Effector memory CD8-positive, alpha-beta T cell (primary cell): ENCODE results near the gene POU6F1.
A peak's percentile ranks its signal among the peaks of the same experiment; 100 is the strongest.

ENCODE experiments used
- ATAC-seq: fragments of 150-1000 bp; cut with Tn5 transposase; replicated peaks from 2 replicates; pipeline ENCODE4 v1.10.0; 2021; ENCODE audit warnings: mild to moderate bottlenecking, moderate library complexity
- DNase-seq, 3 experiments: peaks; one replicate each; pipeline ENCODE4 v3.0.0; 2021
- H3K27ac Mint-ChIP-seq, 2 donors: one replicate each; pipeline ENCODE4 v1.8.0; 2022; ENCODE audit warnings: mild to moderate bottlenecking in 2 of 2, mixed read lengths in 2 of 2, moderate library complexity in 2 of 2
- H3K27me3 Mint-ChIP-seq, 2 donors: one replicate each; pipeline ENCODE4 v1.8.0; 2022; ENCODE audit warnings: mixed read lengths in 2 of 2
- H3K36me3 Mint-ChIP-seq: one replicate; pipeline ENCODE4 v1.8.0; 2022; ENCODE audit warnings: mild to moderate bottlenecking, moderate library complexity, mixed read lengths; ENCODE audit not compliant: insufficient read depth
- H3K4me1 Mint-ChIP-seq, 2 donors: one replicate each; pipeline ENCODE4 v1.8.0; 2022; ENCODE audit warnings: low read depth in 2 of 2, mixed read lengths in 2 of 2
- H3K4me3 Mint-ChIP-seq, 2 donors: one replicate each; pipeline ENCODE4 v1.8.0; 2022; ENCODE audit warnings: mild to moderate bottlenecking in 2 of 2, mixed read lengths in 2 of 2, moderate library complexity in 2 of 2
- H3K9me3 Mint-ChIP-seq, 2 donors: one replicate each; pipeline ENCODE4 v1.8.0; 2022; ENCODE audit warnings: mixed read lengths in 2 of 2

POU6F1 gene

DNA sequence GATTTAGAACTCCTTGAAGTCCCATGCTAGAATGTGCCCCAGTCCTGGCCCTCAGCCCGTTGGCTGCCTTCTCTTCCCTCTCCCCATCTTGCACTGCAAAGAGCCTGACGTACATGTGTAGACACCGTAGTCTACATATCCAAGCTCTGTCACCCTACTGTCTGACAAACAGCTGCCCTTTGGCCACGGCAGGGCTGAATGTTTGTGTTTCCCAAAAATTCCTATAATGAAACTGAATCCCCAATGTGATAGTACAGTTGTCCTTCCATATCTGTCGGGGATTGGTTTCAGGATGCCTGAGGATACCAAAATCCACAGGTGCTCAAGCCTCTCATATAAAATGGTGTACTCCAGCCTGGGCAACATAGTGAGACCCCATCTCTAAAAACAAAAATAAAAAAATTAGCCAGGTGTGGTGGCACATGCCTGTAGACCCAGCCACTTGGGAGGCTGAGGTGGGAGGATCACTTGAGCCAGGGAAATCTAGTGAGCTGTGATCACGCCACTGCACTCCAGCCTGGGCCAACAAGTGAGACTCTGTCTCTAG is 32.6 kb downstream of the POU6F1 start:
- no peaks in the 10 kb centered on the region for H3K27me3 Mint-ChIP-seq
- no peaks in the 10 kb centered on the region for H3K9me3 Mint-ChIP-seq
- H3K36me3 Mint-ChIP-seq = peaks cover 4% of the 10 kb centered on the region
- no peak overlapping the region for H3K4me3 Mint-ChIP-seq
- ATAC-seq (no peak), DNase-seq (no peak)
- no peak overlapping the region for H3K27ac Mint-ChIP-seq
- H3K4me1 Mint-ChIP-seq = no peaks in the 10 kb centered on the region

DNA sequence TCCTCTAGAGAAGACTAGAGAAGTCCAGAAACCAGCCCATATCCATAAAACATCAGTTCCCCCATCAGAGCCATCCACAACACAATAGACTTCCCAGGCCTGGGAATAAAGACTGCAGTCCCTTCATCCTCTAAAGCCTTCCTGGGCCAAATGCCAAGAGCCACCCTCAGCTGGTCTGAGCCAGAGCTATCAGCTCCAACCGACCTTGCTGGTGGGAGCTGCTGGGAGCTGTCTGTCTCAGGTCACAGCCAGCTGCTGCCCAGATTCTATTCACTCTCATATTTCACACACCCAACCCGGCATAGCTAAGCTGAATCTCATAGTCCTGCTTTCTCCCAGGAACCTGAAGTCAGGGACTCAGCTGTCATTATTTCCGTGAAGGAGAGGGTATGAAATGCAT is 34.0 kb downstream of the POU6F1 start:
- H3K4me1 Mint-ChIP-seq = no peaks in the 10 kb centered on the region
- no peaks in the 10 kb centered on the region for H3K36me3 Mint-ChIP-seq
- H3K9me3 Mint-ChIP-seq = no peaks in the 10 kb centered on the region
- no peak for DNase-seq
- no peaks in the 10 kb centered on the region for H3K27me3 Mint-ChIP-seq
- ATAC-seq = no peak
- no peak overlapping the region for H3K4me3 Mint-ChIP-seq
- no peak overlapping the region for H3K27ac Mint-ChIP-seq

DNA sequence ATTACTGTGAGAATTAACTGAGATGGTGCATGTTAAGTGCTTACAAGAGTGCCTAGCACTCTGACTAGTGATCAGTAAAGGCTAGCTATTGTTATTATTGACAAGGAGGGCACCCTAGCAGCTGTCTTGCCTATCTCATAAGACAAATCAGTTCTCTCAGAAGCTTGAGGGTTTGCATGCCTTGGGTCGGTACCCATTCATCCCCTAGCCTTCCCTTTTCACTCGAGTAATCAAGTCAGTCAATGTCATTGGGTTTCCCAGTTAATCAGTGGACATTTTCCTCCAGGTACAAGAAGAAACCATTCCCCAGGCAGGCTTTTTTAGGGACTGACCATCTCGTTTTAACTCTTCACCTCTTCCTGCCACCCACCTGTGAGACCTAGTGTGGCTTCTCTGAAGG is 34.5 kb downstream of the POU6F1 start:
- H3K36me3 Mint-ChIP-seq = no peaks in the 10 kb centered on the region
- H3K4me3 Mint-ChIP-seq = no peak overlapping the region
- no peaks in the 10 kb centered on the region for H3K4me1 Mint-ChIP-seq
- no peaks in the 10 kb centered on the region for H3K9me3 Mint-ChIP-seq
- no peak for ATAC-seq
- peaks cover 0 to under 1% of the 10 kb centered on the region in 2 donors for H3K27me3 Mint-ChIP-seq
- DNase-seq = no peak
- no peak overlapping the region for H3K27ac Mint-ChIP-seq

DNA sequence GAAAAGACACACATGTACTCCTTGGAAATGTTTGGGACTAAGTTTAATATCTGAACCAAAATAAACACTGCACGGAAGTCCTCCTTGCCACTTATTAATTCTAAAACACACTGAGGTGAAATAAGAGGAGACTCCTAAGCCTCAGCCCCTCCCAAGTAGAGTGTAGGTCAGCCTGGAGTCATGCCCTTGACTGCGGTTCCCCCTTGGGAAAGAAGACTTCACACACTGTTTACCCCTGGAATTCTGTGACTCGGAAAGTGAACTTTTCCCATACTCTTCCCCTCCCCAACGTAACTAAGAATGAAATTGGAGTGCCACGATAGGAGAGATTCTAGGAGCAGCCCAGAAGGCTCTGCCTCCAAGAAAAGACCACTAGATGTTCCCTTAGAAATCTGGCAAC is 36.3 kb downstream of the POU6F1 start:
- H3K36me3 Mint-ChIP-seq = no peaks in the 10 kb centered on the region
- DNase-seq = no peak
- H3K4me1 Mint-ChIP-seq = no peaks in the 10 kb centered on the region
- peaks cover 0 to 5% of the 10 kb centered on the region in 2 donors for H3K27me3 Mint-ChIP-seq
- no peaks in the 10 kb centered on the region for H3K9me3 Mint-ChIP-seq
- no peak overlapping the region for H3K27ac Mint-ChIP-seq
- H3K4me3 Mint-ChIP-seq = no peak overlapping the region
- no peak for ATAC-seq

DNA sequence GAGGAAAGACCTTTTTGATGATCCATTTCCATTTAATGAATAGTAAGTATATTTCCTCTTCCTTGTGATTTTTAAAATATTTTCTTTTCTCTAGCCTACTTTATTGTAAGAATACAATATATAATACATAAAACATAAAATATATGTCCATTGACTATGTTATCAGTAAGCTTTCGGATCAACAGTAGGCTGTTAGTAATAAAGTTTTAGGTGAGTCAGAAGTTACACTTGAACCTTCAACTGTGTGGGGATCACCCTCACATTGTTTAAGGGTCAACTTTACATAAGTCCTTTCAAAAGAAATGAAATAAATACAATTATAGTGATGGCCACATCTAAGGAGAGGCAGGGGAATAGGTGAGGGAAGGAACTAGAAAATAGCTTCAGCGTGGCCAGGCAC is 40.0 kb downstream of the POU6F1 start:
- Mint-ChIP-seq H3K4me3 (no peak overlapping the region), H3K27ac (no peak overlapping the region), H3K4me1 (peaks cover 3% of the 10 kb centered on the region in 2 donors), H3K27me3 (peaks cover 0 to 5% of the 10 kb centered on the region in 2 donors), H3K36me3 (no peaks in the 10 kb centered on the region), H3K9me3 (no peaks in the 10 kb centered on the region)
- DNase-seq (no peak), ATAC-seq (no peak)

DNA sequence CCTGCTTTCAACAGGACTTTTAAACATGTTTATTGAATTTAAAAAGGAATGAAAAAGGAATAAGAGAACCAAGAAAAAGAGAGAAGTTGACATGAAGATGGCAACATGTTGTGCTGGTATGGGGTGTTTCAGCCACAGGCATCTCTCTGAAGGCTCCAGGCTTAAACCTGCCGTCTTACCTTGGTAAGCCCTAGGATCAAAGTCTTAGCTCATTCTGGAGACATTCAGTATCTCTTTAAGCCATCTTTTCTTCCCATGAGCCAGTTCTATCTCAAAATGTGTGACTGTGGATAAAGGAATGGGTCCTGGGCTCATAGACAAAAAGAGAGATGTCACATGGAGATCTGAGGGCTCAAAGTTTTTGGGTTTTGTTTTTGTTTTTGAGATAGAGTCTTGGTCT is 43.4 kb downstream of the POU6F1 start:
- Mint-ChIP-seq H3K27ac (no peak overlapping the region), H3K4me1 (peaks cover 9 to 12% of the 10 kb centered on the region in 2 donors), H3K27me3 (peaks cover 0 to 5% of the 10 kb centered on the region in 2 donors), H3K4me3 (peak overlapping the region in 1 of 2 donors; percentile 13), H3K9me3 (no peaks in the 10 kb centered on the region), H3K36me3 (no peaks in the 10 kb centered on the region)
- DNase-seq = no peak
- no peak for ATAC-seq

DNA sequence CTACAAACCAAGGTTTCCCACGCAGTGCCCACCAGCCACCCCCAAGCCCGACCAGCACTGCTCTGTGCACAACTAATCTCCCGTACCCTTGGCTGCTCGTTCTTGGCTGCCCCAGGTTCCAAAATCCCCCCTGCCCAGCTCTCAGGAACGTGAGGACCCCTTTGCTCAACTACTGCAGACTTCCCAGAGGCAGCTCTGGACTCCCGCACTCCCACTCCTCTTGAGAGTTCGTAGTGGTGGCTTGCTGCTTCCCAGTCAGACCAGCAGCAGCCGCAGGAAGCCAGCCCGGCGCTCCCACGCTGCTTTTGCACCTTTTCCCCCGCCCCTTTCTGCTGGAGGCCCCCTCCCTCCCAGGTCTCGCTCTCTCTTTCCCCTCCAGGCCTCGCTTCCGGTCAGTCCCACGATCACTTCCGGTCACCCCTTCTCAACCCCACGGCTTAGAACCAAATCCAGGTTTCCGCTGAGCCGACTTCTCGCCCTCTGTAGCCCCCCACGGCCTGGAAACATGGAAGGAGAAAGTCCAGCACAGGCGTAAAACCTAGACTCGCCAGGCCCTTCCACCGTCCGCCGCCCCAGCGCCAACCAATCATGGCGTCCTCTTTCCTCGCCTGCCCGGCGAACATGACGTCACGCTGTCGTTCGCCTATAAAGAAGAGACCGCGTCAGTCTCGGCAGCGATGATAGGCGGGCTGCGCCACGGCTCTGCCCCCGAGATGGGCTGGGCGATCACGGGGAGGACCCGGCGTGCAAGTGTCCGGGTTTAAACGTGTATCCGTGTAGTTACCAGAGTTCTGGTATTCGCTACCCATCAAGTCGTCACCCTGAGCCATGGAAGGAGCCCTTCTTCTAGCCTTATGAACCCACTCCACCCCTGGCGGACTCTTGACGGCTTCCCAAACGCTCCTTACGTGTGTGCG is 45.1 kb downstream of the POU6F1 start, which contains the start of gene TFCP2:
TFCP2 (minus strand) TSS at position 621 of the 917 bp plus-strand sequence. CDS start 713 bp downstream, outside the sequence.
- no peak within 1 kb of the TSS for H3K27ac Mint-ChIP-seq

DNA sequence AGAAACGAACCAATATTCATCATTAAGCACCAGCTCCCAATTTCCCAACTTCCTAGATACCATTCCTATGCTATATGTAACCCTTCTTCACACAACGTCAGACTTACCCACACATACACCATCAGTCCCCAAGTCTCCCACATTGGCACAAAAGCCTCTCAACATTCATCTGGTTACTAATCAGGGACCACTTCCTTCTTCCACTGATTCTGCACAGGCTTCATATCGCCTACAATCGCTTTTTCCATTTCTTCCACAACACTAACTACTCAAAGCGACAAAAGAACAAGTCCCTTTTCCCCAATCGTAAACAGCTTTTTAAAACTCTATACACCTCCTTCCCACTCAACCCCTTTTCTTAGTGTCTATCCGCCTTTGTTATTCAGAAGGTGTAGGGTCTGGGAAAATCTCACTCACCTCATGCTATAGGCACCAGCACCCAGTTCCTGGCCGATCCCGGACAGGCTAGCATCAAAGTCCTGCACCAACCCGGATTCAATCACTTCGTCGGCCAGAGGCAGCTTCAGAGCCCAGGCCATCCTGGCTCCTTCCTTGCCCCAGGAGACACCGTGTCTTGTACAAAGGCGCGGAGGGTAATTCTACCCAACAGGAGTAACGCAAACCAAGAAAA is 45.9 kb downstream of the POU6F1 start:
- H3K27ac Mint-ChIP-seq = no peak overlapping the region
- no peak overlapping the region for H3K4me3 Mint-ChIP-seq
- H3K36me3 Mint-ChIP-seq = no peaks in the 10 kb centered on the region
- H3K4me1 Mint-ChIP-seq = peaks cover 18 to 19% of the 10 kb centered on the region in 2 donors
- ATAC-seq (no peak), DNase-seq (no peak)
- H3K27me3 Mint-ChIP-seq = no peaks in the 10 kb centered on the region
- no peaks in the 10 kb centered on the region for H3K9me3 Mint-ChIP-seq

More for the DNA sequence above, 45.1 kb downstream of the POU6F1 start, which contains the start of gene TFCP2:
- DNase-seq (peak; percentile 91 to 93 (median 91)), ATAC-seq (peak; percentile 97)
- H3K36me3 Mint-ChIP-seq = no peaks in the 10 kb centered on the region
- peaks cover 13 to 14% of the 10 kb centered on the region in 2 donors for H3K4me1 Mint-ChIP-seq
- no peaks in the 10 kb centered on the region for H3K27me3 Mint-ChIP-seq
- no peak within 1 kb of the TSS for H3K4me3 Mint-ChIP-seq
- no peaks in the 10 kb centered on the region for H3K9me3 Mint-ChIP-seq

DNA sequence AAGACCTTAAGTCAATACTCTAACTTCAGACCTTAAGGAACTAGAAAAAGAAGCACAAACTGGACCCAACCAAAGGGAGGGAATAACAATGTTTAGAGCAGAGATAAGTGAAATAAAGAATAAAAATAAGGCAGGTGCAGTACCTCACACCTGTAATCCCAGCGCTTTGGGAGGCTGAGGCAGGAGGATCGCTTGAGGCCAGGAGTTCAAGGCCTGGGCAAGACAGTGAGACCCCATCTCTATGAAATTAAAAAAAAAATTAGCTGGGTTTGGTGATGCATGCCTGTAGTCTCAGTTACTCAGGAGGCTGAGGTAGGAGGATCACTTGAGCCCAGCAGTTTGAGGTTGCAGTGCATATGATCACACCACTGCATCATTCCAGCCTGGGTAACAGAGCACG is 54.1 kb downstream of the POU6F1 start:
- no peaks in the 10 kb centered on the region for H3K9me3 Mint-ChIP-seq
- no peak for ATAC-seq
- H3K4me1 Mint-ChIP-seq = peaks cover 23 to 47% of the 10 kb centered on the region in 2 donors
- no peak for DNase-seq
- no peak overlapping the region for H3K4me3 Mint-ChIP-seq
- peak overlapping the region; percentile 28 to 74 for H3K27ac Mint-ChIP-seq
- H3K36me3 Mint-ChIP-seq = peaks cover 11% of the 10 kb centered on the region
- H3K27me3 Mint-ChIP-seq = no peaks in the 10 kb centered on the region

DNA sequence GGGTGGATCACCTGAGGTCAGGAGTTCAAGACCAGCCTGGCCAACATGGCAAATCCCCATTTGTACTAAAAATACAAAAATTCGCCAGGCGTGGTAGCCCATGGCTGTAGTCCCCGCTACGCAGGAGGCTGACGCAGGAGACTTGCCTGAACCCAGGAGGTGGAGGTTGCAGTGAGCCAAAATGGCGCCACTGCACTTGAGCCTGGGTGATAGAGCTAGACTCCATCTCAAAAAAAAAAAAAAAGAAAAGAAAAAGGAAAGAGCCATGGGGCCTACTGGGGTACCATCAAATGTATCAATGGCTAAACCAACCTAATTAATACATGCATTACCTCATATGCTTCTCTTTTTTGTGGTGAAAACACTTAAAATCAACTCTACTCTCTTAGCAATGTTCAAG is 55.6 kb downstream of the POU6F1 start:
- ATAC-seq (no peak), DNase-seq (no peak)
- Mint-ChIP-seq H3K9me3 (no peaks in the 10 kb centered on the region), H3K4me1 (peaks cover 20 to 49% of the 10 kb centered on the region in 2 donors), H3K27me3 (no peaks in the 10 kb centered on the region), H3K27ac (no peak overlapping the region), H3K4me3 (no peak overlapping the region), H3K36me3 (peaks cover 11% of the 10 kb centered on the region)

DNA sequence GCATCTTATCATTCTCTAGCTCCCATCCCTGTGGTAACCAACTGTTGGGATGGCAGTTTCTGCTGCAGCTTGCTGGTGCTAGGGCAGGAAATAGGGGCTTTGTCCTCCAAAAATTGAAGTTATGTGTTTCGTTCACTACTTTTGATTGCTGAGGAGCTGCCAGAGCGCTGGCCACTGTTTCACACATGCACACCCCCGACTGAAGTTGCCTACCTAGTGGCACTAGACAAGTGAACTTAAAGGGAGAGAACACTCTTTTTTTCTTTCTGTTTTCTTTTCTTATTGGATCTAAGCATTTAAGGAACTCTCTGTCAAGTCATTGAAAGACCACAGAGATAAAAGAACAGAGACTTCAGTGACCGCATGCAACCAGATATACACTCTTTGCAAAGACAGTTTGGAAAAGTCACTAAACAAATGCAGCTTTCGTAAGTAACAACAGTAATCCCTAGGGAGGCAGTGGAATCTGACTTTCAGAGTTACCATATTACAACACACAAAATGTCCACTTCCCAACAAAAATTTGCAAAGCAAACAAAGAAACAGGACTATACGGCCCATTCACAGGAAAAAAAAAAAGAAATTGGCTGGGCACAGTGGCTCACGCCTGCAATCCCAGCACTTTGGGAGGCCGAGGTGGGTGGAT is 56.9 kb downstream of the POU6F1 start:
- Mint-ChIP-seq H3K4me3 (no peak overlapping the region), H3K9me3 (no peaks in the 10 kb centered on the region), H3K27me3 (no peaks in the 10 kb centered on the region), H3K36me3 (peaks cover 11% of the 10 kb centered on the region), H3K4me1 (peaks cover 15 to 42% of the 10 kb centered on the region in 2 donors), H3K27ac (no peak overlapping the region)
- DNase-seq = no peak
- ATAC-seq = no peak

DNA sequence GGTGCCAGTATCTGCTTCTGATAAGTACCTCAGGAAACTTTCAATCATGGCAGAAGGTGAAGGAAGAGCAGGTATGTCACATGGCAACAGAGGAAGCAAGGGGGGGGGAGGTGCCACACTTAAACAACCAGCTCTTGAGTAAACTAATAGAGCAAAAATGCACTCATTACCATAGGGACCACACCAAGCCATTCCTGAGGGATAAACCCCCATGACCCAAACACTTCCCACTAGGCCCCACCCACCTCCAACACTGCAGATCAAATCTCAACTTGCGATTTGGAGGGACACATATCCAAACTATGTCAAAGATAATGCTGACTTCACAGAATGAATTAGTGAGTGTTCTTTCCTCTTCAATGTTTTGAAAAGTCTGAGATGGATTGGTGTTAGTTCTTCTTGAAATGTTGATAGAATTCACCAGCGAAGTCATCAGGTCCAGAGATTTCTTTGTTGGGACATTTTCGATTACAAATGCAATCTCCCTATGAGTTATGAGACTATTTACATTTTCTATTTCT is 61.6 kb downstream of the POU6F1 start:
- Mint-ChIP-seq H3K4me1 (peaks cover 8 to 19% of the 10 kb centered on the region in 2 donors), H3K27me3 (no peaks in the 10 kb centered on the region), H3K9me3 (no peaks in the 10 kb centered on the region), H3K4me3 (no peak overlapping the region), H3K36me3 (peaks cover 5% of the 10 kb centered on the region), H3K27ac (peak overlapping the region in 1 of 2 donors; percentile 19)
- ATAC-seq (no peak), DNase-seq (no peak)

DNA sequence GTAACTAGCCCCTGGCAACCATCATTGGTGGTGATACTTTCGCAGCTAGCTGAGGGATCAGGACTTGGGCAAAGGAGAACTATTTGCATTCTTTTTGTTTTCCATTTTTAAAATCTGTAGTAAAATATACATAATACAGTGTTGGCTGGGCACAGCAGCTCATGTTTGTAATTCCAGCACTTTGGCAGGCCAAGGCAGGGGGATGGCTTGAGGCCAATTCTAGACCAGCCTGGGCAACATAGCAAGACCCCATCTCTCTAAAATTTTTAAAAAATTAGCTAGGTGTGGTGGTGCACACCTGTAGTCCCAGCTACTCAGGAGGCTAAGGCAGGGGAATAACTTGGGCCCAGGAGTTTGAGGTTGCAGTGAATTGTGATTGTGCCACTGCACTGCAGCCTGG is 64.9 kb downstream of the POU6F1 start:
- Mint-ChIP-seq H3K27ac (no peak overlapping the region), H3K4me3 (no peak overlapping the region), H3K4me1 (peaks cover 13 to 28% of the 10 kb centered on the region in 2 donors), H3K9me3 (no peaks in the 10 kb centered on the region), H3K27me3 (no peaks in the 10 kb centered on the region), H3K36me3 (no peaks in the 10 kb centered on the region)
- ATAC-seq (no peak), DNase-seq (no peak)
